ENCODE measurements around the gene KRT80. TPM values are rescaled to one million over a fixed set of nuclear protein-coding genes. Genes with fewer than 3 reads are reported as not detected.

The KRT80 gene
- total and polyA plus RNA-seq, 8 donors = 4.8 to 18.3 (median 8.6) TPM

GRCh38 chr12:52173526-52173925, 18.3 kb downstream of the KRT80 start:
- TF ChIP-seq CTCF (IDR thresholded peaks at IDR 0.05) = no peak
- FAIRE-seq (no peak), ATAC-seq (no peak), DNase-seq (peak in 1 of 6 donors; percentile 67)
- Histone ChIP-seq H3K4me1 (no peaks in the 10 kb centered on the region), H3K9me3 (no peaks in the 10 kb centered on the region), H3K36me3 (no peaks in the 10 kb centered on the region), H3K27ac (no peak overlapping the region), H3K4me3 (no peak overlapping the region), H3K27me3 (no peaks in the 10 kb centered on the region)
- intact Hi-C loops (cut with DNase I) = no loop called here
- 90 to 92% methylated on average over 20 of the region's 20 CpGs for WGBS, 2 donors

- TF ChIP-seq CTCF (IDR thresholded peaks at IDR 0.05) = no peak
- no peaks in the 10 kb centered on the region for H3K27me3 ChIP-seq
- no peak overlapping the region for H3K4me3 ChIP-seq
- FAIRE-seq (no peak), DNase-seq (peak in 1 of 6 donors; percentile 51), ATAC-seq (no peak)
- H3K36me3 ChIP-seq = no peaks in the 10 kb centered on the region
- H3K4me1 ChIP-seq = no peaks in the 10 kb centered on the region
- WGBS, 2 donors = 95 to 96% methylated on average over 17 of the region's 17 CpGs
- H3K27ac ChIP-seq = no peak overlapping the region
- no peaks in the 10 kb centered on the region for H3K9me3 ChIP-seq
- intact Hi-C loops (cut with DNase I) = no loop called here
Observed at GRCh38 chr12:52172956-52173355, 18.9 kb downstream of the KRT80 start.

- Histone ChIP-seq H3K27ac (no peak overlapping the region), H3K36me3 (no peaks in the 10 kb centered on the region), H3K27me3 (no peaks in the 10 kb centered on the region), H3K4me3 (no peak overlapping the region), H3K9me3 (no peaks in the 10 kb centered on the region), H3K4me1 (no peaks in the 10 kb centered on the region)
- FAIRE-seq (no peak), DNase-seq (peak in 5 of 6 donors; percentile 52 to 85 (median 72)), ATAC-seq (peak; percentile 24 to 58 (median 42))
- WGBS, 2 donors = 53 to 72% methylated on average over 10 of the region's 10 CpGs
- intact Hi-C loops (cut with DNase I) = no loop called here
- peak in 3 of 4 donors; percentile 12 to 24 (median 18) for TF ChIP-seq CTCF (IDR thresholded peaks at IDR 0.05)
Observed at GRCh38 chr12:52171950-52172512, 19.8 kb downstream of the KRT80 start.

GRCh38 chr12:52170827-52171226, 21.0 kb downstream of the KRT80 start:
- FAIRE-seq (no peak), ATAC-seq (peak in 2 of 4 donors; percentile 17 to 24), DNase-seq (peak in 1 of 6 donors; percentile 42)
- Histone ChIP-seq H3K36me3 (no peaks in the 10 kb centered on the region), H3K4me3 (no peak overlapping the region), H3K27me3 (no peaks in the 10 kb centered on the region), H3K4me1 (no peaks in the 10 kb centered on the region), H3K9me3 (no peaks in the 10 kb centered on the region), H3K27ac (no peak overlapping the region)
- TF ChIP-seq CTCF (IDR thresholded peaks at IDR 0.05) = no peak
- 56 to 63% methylated on average over 9 of the region's 9 CpGs for WGBS, 2 donors
- intact Hi-C loops (cut with DNase I) = no loop called here

GRCh38 chr12:52169886-52170285, 21.9 kb downstream of the KRT80 start:
- Histone ChIP-seq H3K4me1 (no peaks in the 10 kb centered on the region), H3K27me3 (no peaks in the 10 kb centered on the region), H3K27ac (no peak overlapping the region), H3K36me3 (no peaks in the 10 kb centered on the region), H3K4me3 (no peak overlapping the region), H3K9me3 (no peaks in the 10 kb centered on the region)
- TF ChIP-seq CTCF (IDR thresholded peaks at IDR 0.05) = no peak
- FAIRE-seq (no peak), DNase-seq (peak in 1 of 6 donors; percentile 28), ATAC-seq (no peak)
- intact Hi-C loops (cut with DNase I) = loop anchor here in 1 of 3 donors (5.0 kb wide), 1 partner anchor 42 kb away; no protein-coding TSS in a partner anchor
- 92 to 100% methylated on average over 1 of the region's 1 CpG for WGBS, 2 donors

Measured in pancreas (tissue), 10 donors.